ENCODE measurements around the gene MSMP.

GRCh38 chr9:35801328-35802128 lies 47.5 kb upstream of the MSMP start:
- TF ChIP-seq CBFB (IDR thresholded peaks at IDR 0.05; ENCODE audit: low read depth), result no peak
- no peak for TF ChIP-seq CREB1 (IDR thresholded peaks at IDR 0.05; ENCODE audit: low read depth)
- TF ChIP-seq, protein P1, sequence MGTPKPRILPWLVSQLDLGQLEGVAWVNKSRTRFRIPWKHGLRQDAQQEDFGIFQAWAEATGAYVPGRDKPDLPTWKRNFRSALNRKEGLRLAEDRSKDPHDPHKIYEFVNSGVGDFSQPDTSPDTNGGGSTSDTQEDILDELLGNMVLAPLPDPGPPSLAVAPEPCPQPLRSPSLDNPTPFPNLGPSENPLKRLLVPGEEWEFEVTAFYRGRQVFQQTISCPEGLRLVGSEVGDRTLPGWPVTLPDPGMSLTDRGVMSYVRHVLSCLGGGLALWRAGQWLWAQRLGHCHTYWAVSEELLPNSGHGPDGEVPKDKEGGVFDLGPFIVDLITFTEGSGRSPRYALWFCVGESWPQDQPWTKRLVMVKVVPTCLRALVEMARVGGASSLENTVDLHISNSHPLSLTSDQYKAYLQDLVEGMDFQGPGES (IDR thresholded peaks at IDR 0.05), result no peak

Measured in GM12878 (cell line).